Measurements from ENCODE around the gene ADK.

DNA sequence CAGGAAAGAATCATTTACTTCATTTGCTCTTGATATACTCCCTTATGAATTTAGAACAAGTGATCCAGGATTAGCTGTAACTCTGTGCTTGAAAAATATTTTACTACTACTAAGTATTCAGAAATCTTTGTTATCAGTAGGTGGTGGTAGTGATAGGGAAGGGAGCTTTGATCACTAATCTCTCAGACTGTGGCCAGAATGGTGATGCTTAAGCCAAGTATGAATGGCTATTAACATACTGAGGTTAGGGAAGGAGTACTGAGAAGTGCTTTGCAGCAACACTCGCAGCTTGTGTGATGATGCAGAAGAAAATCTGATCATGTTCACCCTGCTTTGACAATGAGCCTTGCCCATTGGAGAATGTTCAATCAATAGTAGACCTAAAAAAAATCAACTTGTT lies 29.7 kb upstream of the ADK start:
- TF ChIP-seq CTCF (IDR thresholded peaks at IDR 0.05; ENCODE audit: low read depth, low read length) (no peak), EZH2phosphoT487 (IDR thresholded peaks at IDR 0.05; ENCODE audit: low read depth) (no peak)

Data from OCI-LY3 (cell line).